ENCODE measurements around the gene USP48. TPM values are rescaled to one million over a fixed set of nuclear protein-coding genes. Genes with fewer than 3 reads are reported as not detected.
A peak's percentile ranks its signal among the peaks of the same experiment; 100 is the strongest.

USP48 gene
- total and polyA plus RNA-seq, 2 of the 13 experiments (the other 11 are each of a cell fraction or from before 2014, with no cell fraction given): 30.4 to 30.7 TPM

- 0 out of 2 replicates have a peak, but pooled peaks have one; percentile 39 for TF ChIP-seq ZNF770 (CRISPR knock-in tag; IDR thresholded peaks at IDR 0.05)
- TF ChIP-seq POLR2AphosphoS5 (IDR thresholded peaks at IDR 0.05; ENCODE audit: low read depth, low read length): peak; percentile 9; the same call in 1 of the 2 replicates
- TF ChIP-seq ZMYM2 (CRISPR knock-in tag; IDR thresholded peaks at IDR 0.05): peak; percentile 84; the same call in 1 of the 2 replicates
- peak; percentile 93; the same call in 1 of the 2 replicates for TF ChIP-seq RELA (CRISPR knock-in tag; IDR thresholded peaks at IDR 0.05)
- TF ChIP-seq SYNCRIP (IDR thresholded peaks at IDR 0.05; ENCODE audit: insufficient read depth, low read depth, low read length): no peak
- TF ChIP-seq U2AF1 (optimal IDR thresholded peaks at IDR 0.05; ENCODE audit: low read depth, low read length): no peak
- TF ChIP-seq MEIS1 (CRISPR knock-in tag; IDR thresholded peaks at IDR 0.05; ENCODE audit: borderline replicate concordance): peak; percentile 67; the same call in 1 of the 2 replicates
- TF ChIP-seq DMTF1 (CRISPR knock-in tag; IDR thresholded peaks at IDR 0.05): no peak
- TF ChIP-seq ZNF768 (CRISPR knock-in tag; IDR thresholded peaks at IDR 0.05): peak; percentile 94
- peak; percentile 95 for TF ChIP-seq PATZ1 (CRISPR knock-in tag; IDR thresholded peaks at IDR 0.05)
- no peak for TF ChIP-seq ZNF101 (CRISPR knock-in tag; IDR thresholded peaks at IDR 0.05; ENCODE audit: borderline replicate concordance, low read depth)
- TF ChIP-seq MLLT10 (CRISPR knock-in tag; IDR thresholded peaks at IDR 0.05): no peak
- no peak for TF ChIP-seq SNRNP70 (IDR thresholded peaks at IDR 0.05; ENCODE audit: low read depth, low read length)
- peak; percentile 96 for TF ChIP-seq ZNF776 (CRISPR knock-in tag; IDR thresholded peaks at IDR 0.05)
- peak; percentile 61; the same call in 1 of the 2 replicates for TF ChIP-seq ZFY (CRISPR knock-in tag; IDR thresholded peaks at IDR 0.05)
- TF ChIP-seq MTERF4 (CRISPR knock-in tag; IDR thresholded peaks at IDR 0.05): peak; percentile 98
- 0 out of 2 replicates have a peak, but pooled peaks have one; percentile 55 for TF ChIP-seq PAX8 (CRISPR knock-in tag; IDR thresholded peaks at IDR 0.05; ENCODE audit: borderline replicate concordance)
- TF ChIP-seq PPARG (CRISPR knock-in tag; conservative IDR thresholded peaks at IDR 0.05): peak; percentile 80
- TF ChIP-seq PAF1 (CRISPR knock-in tag; IDR thresholded peaks at IDR 0.05): no peak
- peak; percentile 82; the same call in 1 of the 2 replicates for TF ChIP-seq MED1 (CRISPR knock-in tag; IDR thresholded peaks at IDR 0.05)
- TF ChIP-seq HDAC6 (IDR thresholded peaks at IDR 0.05; ENCODE audit: low read depth, low read length): no peak
- TF ChIP-seq SNAPC5 (CRISPR knock-in tag; IDR thresholded peaks at IDR 0.05; ENCODE audit: borderline replicate concordance): peak; percentile 93
Measured at GRCh38 chr1:21659099-21659923, 123.6 kb downstream of the USP48 start (continued).
